LNCaP clone FGC (cell line): ENCODE results near the gene MED13L.
"Not testable (repeated sequence)": the region's sequence is repeated elsewhere in the genome, so short reads cannot be mapped to it uniquely, and the experiment has no call there.

Experiments
- DNase-seq: peaks from one replicate; pipeline ENCODE4 v3.0.0-alpha.2; 2011; ENCODE audit warnings: low read depth
- H3K4me3 ChIP-seq: 2 replicates; pipeline ENCODE4 v1.5.1; 2011; ENCODE audit warnings: mild to moderate bottlenecking, low read depth, low read length, control low read depth
- TF ChIP-seq, protein P1 (sequence below): IDR thresholded peaks from 2 replicates; pipeline ENCODE4 v1.5.1; 2012; ENCODE audit warnings: mild to moderate bottlenecking; ENCODE audit not compliant: control insufficient read depth, insufficient read depth; ENCODE audit errors: extremely low read depth

The MED13L gene

DNA sequence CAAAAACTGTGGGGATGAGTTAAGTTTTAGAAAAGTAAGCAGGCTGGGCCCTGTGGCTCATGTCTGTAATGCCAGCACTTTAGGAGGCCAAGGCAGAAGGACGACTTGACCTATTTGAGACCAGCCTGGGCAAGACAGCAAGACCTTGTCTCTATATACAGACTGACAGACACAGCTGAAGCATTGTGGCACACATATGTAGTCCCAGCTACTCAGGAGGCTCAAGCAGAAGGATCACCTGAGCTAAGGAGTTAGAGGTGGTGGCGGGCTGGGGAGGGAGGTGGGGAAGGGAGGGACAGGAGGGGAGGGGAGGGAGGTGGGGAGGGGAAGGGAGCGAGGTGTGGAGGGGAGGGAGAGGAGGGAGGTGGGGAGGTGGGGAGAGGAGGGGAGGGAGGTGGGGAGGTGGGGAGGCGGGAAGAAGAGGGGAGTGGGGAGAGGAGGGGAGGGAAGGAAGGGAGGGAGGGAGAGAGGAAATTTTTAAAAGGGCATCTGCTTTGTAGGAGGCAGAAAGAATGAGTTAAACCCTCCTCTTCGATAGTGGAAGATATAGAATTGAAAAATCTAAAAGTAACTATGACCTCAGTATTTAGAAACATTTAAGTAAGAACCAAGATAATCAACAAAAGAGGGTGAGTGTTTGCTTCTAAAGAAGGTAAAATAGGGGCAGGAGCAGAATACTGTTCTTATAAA is 30.9 kb downstream of the MED13L start:
- TF ChIP-seq, protein P1, sequence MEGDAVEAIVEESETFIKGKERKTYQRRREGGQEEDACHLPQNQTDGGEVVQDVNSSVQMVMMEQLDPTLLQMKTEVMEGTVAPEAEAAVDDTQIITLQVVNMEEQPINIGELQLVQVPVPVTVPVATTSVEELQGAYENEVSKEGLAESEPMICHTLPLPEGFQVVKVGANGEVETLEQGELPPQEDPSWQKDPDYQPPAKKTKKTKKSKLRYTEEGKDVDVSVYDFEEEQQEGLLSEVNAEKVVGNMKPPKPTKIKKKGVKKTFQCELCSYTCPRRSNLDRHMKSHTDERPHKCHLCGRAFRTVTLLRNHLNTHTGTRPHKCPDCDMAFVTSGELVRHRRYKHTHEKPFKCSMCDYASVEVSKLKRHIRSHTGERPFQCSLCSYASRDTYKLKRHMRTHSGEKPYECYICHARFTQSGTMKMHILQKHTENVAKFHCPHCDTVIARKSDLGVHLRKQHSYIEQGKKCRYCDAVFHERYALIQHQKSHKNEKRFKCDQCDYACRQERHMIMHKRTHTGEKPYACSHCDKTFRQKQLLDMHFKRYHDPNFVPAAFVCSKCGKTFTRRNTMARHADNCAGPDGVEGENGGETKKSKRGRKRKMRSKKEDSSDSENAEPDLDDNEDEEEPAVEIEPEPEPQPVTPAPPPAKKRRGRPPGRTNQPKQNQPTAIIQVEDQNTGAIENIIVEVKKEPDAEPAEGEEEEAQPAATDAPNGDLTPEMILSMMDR = no peak
- H3K4me3 ChIP-seq = no peak overlapping the region
- no peak for DNase-seq

DNA sequence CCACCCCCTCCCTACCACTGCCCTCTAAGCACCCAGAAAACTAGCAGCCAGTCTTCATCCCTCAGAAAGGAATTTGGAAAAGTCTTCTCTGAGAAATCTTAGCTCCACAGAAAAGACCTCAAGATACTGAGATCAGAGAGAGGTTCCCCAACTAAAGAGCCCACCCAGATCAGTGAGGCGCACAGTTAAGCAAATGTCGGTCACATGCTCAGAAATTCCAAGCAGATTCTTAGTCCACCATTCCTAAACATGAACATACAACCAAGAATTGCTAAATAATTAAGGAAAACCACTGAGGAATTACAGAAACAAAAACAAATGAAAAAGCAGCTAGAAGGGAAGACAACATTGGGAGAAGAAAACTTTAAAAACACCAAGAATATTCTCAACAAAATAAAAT is 32.3 kb downstream of the MED13L start:
- DNase-seq = no peak
- TF ChIP-seq, protein P1 = no peak
- H3K4me3 ChIP-seq = no peak overlapping the region

DNA sequence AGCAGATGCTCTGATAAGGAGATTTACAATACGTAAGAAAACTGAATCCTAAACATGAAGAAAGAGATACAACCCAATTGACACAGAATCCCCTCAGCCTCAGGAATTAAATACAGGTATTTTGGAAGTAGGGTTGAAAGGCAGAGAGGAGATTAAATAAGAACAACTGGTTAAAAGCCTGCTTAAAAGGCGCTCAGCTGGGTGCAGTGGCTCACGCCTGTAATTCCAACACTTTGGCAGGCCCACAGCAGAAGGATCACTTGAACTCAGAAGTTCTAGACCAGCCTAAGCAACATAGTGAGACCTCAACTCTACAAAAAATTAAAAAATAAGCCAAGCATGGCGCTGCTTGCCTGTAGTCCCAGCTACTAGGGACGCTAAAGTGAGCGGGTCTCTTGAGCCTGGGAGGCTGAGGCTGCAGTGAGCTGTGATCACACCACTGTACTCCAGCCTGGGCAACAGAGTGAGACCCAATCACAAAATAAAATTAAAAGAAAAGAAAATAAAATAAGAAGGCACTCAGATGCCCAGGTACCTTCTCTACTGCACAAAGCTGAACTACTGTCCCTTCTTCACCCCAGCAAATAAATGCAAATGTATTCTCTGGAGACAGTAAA is 32.9 kb downstream of the MED13L start:
- DNase-seq = no peak
- H3K4me3 ChIP-seq = no peak overlapping the region

DNA sequence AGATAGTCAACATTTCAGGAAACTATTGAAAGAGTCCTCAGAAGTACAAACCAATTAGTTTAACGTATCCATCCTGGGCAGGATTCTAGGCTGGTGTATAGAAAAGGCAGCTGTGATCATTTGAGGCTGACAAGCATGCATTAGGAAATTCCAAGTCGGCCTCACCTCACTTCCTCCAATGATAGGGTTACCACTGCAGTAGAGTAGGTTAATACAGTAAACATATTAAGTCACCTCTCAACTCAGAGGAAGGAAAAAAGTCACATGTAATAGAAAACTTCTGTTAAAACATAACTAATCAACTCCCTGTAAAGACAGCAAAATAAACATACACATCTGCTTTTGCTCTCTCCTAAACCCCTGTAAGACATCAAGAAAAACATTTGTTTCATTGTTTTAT is 33.5 kb downstream of the MED13L start:
- H3K4me3 ChIP-seq = no peak overlapping the region
- no peak for DNase-seq
- TF ChIP-seq, protein P1 = no peak

More for the DNA sequence above, 32.9 kb downstream of the MED13L start:
- TF ChIP-seq, protein P1 = no peak

DNA sequence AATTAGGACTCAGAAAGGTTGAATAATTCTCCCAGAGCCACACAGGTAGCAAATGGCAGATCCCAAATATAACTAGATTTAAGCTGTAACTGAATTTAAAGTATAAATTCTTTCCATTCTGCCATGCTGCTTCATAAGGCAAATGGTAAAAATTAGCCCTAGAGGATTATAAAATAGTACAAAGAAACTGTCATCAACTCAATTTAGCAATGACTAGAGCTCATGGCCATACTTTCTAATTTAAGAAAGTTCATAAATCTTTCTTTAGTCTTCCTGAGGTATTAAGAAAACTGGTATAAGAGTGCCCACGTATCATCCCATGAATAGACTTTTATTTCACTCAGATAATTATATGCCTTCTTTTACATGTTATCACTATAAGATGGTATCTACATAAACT is 34.8 kb downstream of the MED13L start:
- TF ChIP-seq, protein P1 = no peak
- no peak for DNase-seq
- no peak overlapping the region for H3K4me3 ChIP-seq

DNA sequence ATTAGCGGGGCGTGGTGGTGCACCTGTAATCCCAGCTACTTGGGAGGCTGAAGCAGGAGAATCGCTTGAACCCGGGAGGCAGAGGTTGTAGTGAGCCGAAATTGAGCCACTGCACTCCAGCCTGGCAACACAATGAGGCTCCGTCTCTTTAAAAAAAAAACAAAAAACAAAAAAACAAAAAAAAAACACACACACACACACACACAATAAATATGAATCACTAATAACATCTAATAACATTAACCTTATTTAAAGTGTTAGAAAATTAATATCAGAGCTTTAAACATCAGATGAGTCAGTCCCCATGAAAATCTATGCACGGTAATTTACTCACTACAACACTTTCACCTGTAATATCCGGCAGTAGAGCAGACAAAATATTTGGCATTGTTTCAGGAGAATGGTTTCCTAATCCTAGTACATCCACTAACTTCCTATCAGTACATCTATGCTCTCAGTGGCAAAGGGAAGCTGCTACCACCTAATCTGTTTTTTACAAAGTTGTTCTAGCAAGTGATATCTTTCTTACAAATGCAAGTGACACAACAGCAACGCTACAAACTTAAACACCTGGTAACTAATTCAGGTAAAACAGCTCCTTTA is 36.2 kb downstream of the MED13L start:
- TF ChIP-seq, protein P1 = no peak
- H3K4me3 ChIP-seq = no peak overlapping the region
- no peak for DNase-seq

DNA sequence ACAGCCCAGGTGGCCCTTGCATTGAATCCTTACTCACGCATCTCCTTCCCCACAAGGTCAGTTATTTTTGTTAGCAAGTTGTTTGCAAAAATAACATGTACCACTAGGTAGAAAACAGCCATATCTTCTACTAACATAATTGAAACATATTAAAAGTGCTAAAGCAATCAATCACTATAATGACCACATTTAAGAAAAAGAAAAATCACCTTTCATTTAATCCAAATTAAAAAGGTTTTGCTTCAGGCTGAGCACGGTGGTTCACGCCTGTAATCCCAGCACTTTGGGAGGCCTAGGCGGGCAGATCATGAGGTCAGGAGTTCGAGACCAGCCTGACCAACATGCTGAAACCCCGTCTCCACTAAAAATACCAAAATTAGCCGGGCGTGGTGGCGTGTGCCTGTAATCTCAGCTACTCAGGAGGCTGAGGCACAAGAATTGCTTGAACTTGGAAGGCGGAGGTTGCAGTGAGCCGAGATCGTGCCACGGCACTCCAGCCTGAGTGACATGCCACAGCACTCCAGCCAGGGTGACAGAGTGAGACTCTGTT is 38.8 kb downstream of the MED13L start:
- DNase-seq, H3K4me3 ChIP-seq: not testable (repeated sequence)
